ENCODE results near the gene LYZL6.
A peak's percentile ranks its signal among the peaks of the same experiment; 100 is the strongest.

The LYZL6 gene

GRCh38 chr17:35943537-35943936 is at the start of gene LYZL6:
Gene LYZL6, minus strand, starts transcription at chr17:35943713. Its CDS starts 4,357 bp downstream, at chr17:35939356.
- no peak for DNase-seq

- DNase-seq, result no peak
Measured at GRCh38 chr17:35991075-35991474, 47.6 kb upstream of the LYZL6 start.

GRCh38 chr17:35988164-35988563 is 44.7 kb upstream of the LYZL6 start:
- no peak for DNase-seq

- no peak for DNase-seq
Measured at GRCh38 chr17:35986643-35987042, 43.1 kb upstream of the LYZL6 start, which contains the start of gene CCL14. Gene CCL14, minus strand, starts transcription at chr17:35986729. Its CDS starts 80 bp downstream, at chr17:35986649.

- no peak for DNase-seq
Measured at GRCh38 chr17:35984140-35984539, 40.6 kb upstream of the LYZL6 start.

- DNase-seq, result no peak
Measured at GRCh38 chr17:35982409-35983191, 39.1 kb upstream of the LYZL6 start.

GRCh38 chr17:35981908-35982330 is 38.4 kb upstream of the LYZL6 start:
- DNase-seq, result peak; percentile 12

- no peak for DNase-seq
Measured at GRCh38 chr17:35981246-35981645, 37.7 kb upstream of the LYZL6 start, which contains the start of gene CCL16. Gene CCL16, minus strand, starts transcription at chr17:35981497. Its CDS starts 77 bp downstream, at chr17:35981420.

- no peak for DNase-seq
Measured at GRCh38 chr17:35978346-35978745, 34.8 kb upstream of the LYZL6 start.

GRCh38 chr17:35977509-35977908 is 34.0 kb upstream of the LYZL6 start:
- DNase-seq, result no peak

- no peak for DNase-seq
Measured at GRCh38 chr17:35973333-35974260, 30.1 kb upstream of the LYZL6 start.

- DNase-seq, result no peak
Measured at GRCh38 chr17:35972945-35973332, 29.4 kb upstream of the LYZL6 start.

- DNase-seq, result no peak
Measured at GRCh38 chr17:35972535-35972934, 29.0 kb upstream of the LYZL6 start.

GRCh38 chr17:35972066-35972465 is 28.6 kb upstream of the LYZL6 start:
- no peak for DNase-seq

GRCh38 chr17:35969558-35970380 is 26.3 kb upstream of the LYZL6 start:
- DNase-seq, result peak; percentile 83

GRCh38 chr17:35968520-35969054 is 25.1 kb upstream of the LYZL6 start:
- no peak for DNase-seq

GRCh38 chr17:35965272-35965671 is 21.8 kb upstream of the LYZL6 start:
- no peak for DNase-seq

GRCh38 chr17:35963663-35964062 is 20.1 kb upstream of the LYZL6 start:
- no peak for DNase-seq

- DNase-seq, result no peak
Measured at GRCh38 chr17:35953720-35954119, 10.2 kb upstream of the LYZL6 start.

GRCh38 chr17:35949401-35949800 is 5.9 kb upstream of the LYZL6 start:
- no peak for DNase-seq

- DNase-seq, result no peak
Measured at GRCh38 chr17:35948092-35948491, 4.6 kb upstream of the LYZL6 start.

GRCh38 chr17:35947156-35947585 is 3.7 kb upstream of the LYZL6 start:
- peak; percentile 57 for DNase-seq

All from activated CD4-positive, alpha-beta T cell treated with anti-CD3 and anti-CD28 coated beads for 48 hours (primary cell).